ENCODE data around the gene LNX2. TPM values are rescaled to one million over a fixed set of nuclear protein-coding genes. Genes with fewer than 3 reads are reported as not detected.

LNX2 gene
- 10 to 100 TPM; 15.8 to 19.3 TPM for total RNA-seq

DNA sequence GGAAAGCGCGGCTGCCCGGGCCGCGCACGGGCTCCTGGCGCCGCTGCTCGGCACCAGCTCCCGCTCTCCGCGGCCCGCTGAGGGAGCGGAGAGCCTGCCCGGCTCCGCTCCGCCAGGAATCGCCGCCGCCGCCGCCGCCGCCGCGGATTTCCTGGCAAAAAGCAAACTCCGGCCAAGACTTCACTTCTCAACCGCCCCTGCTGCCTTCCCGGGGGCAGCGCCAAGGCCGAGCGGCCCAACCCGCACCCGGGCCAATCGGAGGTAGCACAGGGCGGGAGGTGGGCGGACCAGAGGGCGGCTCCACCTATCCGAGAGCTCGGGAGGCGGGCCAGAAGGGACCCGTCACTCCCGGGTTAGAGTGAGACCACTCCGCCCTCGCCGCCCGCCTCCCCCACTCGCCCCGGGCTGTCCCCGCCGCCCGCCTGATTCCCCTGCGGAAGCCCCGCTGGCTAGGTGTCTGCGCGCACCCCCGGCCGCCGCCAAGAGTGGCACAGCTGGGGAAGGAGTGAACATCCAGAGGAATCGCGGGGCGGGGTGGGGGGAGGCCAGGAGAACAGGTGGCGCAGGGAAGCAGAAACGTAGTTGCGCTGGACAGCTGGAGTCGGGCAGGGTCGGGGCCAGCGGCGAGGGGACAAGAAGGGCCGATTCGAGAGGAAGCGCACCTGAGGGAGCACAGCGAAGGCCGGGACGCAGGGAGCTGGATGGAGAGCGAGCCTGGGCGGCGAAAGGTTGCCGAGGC, at the start of gene LNX2:
Gene LNX2, minus strand, starts transcription at position 153 of the 739 bp plus-strand sequence. CDS start 38,826 bp downstream, outside the sequence.

DNA sequence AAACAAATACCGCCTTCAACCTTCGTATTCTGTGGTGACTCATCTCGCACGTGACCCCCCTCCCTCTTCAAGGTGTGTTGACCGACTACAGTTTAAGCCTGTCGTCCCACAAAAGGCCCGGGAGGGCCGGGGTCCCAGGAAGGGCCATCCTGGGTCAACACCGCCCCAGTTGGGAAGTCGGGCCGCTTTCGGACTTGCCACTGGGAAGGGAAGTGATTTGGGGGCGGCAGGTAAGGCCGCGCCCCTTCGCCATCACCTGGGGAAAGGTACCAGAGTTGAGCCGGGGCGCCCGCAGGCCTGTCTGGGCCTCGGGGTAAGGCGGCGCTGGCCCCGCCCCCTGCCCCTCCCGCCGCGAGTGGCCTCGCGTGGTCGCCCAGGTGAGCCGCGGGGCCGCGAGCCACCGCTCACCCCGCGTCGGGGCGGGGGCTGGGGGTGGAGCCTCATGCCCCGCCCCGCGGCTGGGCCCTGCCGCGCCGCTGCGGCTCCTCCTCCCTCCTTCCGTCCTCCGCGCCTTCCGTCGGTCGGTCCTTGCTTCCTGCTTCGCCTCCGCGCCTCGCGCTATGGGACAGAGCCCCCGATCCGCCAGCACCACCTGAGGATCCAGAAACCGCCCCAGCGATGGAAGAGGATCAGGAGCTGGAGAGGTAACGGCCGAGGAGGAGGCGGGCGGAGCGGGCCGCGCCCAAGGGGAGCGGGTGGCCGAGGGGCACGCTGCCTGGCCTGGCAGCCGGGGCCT, 1.2 kb upstream of the LNX2 start, which contains the start of gene POLR1D:
Gene POLR1D, plus strand, starts transcription at position 527 of the 736 bp plus-strand sequence. Its CDS starts 92 bp downstream, at position 619.

Other genes starting within 250 kb of the LNX2 start
- 100 to 1,000 TPM; 101 to 116 TPM for gene GTF3A, start 195.9 kb downstream of the LNX2 start, total RNA-seq
- 10 to 100 TPM; 67.9 to 75.4 TPM for gene MTIF3, start 170.0 kb downstream of the LNX2 start, total RNA-seq
- gene POLR1D, start 1.4 kb upstream of the LNX2 start, total RNA-seq = 100 to 1,000 TPM in 1 of 2 donors, 10 to 100 TPM in 1; 63.3 to 140 TPM
- gene GSX1, start 172.0 kb upstream of the LNX2 start, total RNA-seq = not detected